Thymus (tissue), 14 donors: Measurements from ENCODE around the gene CAMK2G. TPM values are rescaled to one million over a fixed set of nuclear protein-coding genes. Genes with fewer than 3 reads are reported as not detected.
"Not testable (repeated sequence)": the region's sequence is repeated elsewhere in the genome, so short reads cannot be mapped to it uniquely, and the experiment has no call there.

Experiments used
- DNase-seq, 9 donors: peaks; one replicate each; pipeline ENCODE4 v3.0.0-alpha.2; 2013; ENCODE audit warnings: low spot score in 9 of 9, low read depth in 6 of 9, missing footprints in 1 of 9
- H3K27ac ChIP-seq, 2 donors: one replicate each; pipeline ENCODE4 v1.5.1; 2013; ENCODE audit warnings: control low read depth in 1 of 2, low read depth in 1 of 2, low read length in 1 of 2, mild to moderate bottlenecking in 1 of 2, moderate library complexity in 1 of 2
- H3K27me3 ChIP-seq, 2 donors: one replicate each; pipeline ENCODE4 v1.5.1; 2013; ENCODE audit warnings: low read length in 1 of 2; ENCODE audit not compliant: control insufficient read depth in 2 of 2, insufficient read depth in 1 of 2
- H3K36me3 ChIP-seq, 2 donors: one replicate each; pipeline ENCODE4 v1.5.1; 2013; ENCODE audit warnings: low read length in 1 of 2, mild to moderate bottlenecking in 1 of 2, moderate library complexity in 1 of 2; ENCODE audit not compliant: control insufficient read depth in 2 of 2, insufficient read depth in 2 of 2
- H3K4me1 ChIP-seq, 2 donors: one replicate each; pipeline ENCODE4 v1.5.1; 2013; ENCODE audit warnings: low read length in 2 of 2; ENCODE audit not compliant: control insufficient read depth in 2 of 2, insufficient read depth in 2 of 2
- H3K4me3 ChIP-seq, 2 donors: one replicate each; pipeline ENCODE4 v1.5.1; 2013; ENCODE audit warnings: low read length in 2 of 2, control low read depth in 1 of 2, mild to moderate bottlenecking in 1 of 2
- H3K9me3 ChIP-seq, 2 donors: one replicate each; pipeline ENCODE4 v1.5.1; 2013; ENCODE audit warnings: low read length in 1 of 2, mild to moderate bottlenecking in 1 of 2; ENCODE audit not compliant: control insufficient read depth in 2 of 2, insufficient read depth in 1 of 2
- WGBS: extraction: QIAGEN DNeasy Blood & Tissue Kit; methylation state at CpG from one replicate; pipeline ENCODE4 v1.1.7; 2013; 5-methylcytosine and 5-hydroxymethylcytosine counted together
- long read RNA-seq, 10 donors: transcript quantifications; one replicate each; lab custom pipeline, GENCODE V29; 2026
- polyA plus RNA-seq: library from polyadenylated mRNA; stranded (reverse); fragments of 200-250 nt; gene quantifications from one replicate; pipeline ENCODE4 v1.2.3, GENCODE V29; 2013
- total RNA-seq: library from RNA; stranded (reverse); fragments of 120-200 nt; gene quantifications from one replicate; pipeline ENCODE4 v1.2.4, GENCODE V29; 2013
- donor health status: healthy.

The CAMK2G gene
- 10.5 TPM for total RNA-seq
- polyA plus RNA-seq = 17.2 TPM
- long read RNA-seq, donor 1 = 0 reads
- long read RNA-seq, donor 2 = 0 reads
- long read RNA-seq, donor 3, partial matches to known transcripts = 0 of 2 reads
- long read RNA-seq, donor 3, other reads (novel, unspliced or antisense) = 0 of 2 reads
- long read RNA-seq, donor 4 = 0 reads
- long read RNA-seq, donor 5, partial matches to known transcripts = 0 of 5 reads
- long read RNA-seq, donor 5, other reads (novel, unspliced or antisense) = 0 of 5 reads
- long read RNA-seq, donor 6, partial matches to known transcripts = 0 of 1 reads
- long read RNA-seq, donor 6, other reads (novel, unspliced or antisense) = 0 of 1 reads
- long read RNA-seq, donor 7, partial matches to known transcripts = 0 of 1 reads
- long read RNA-seq, donor 7, other reads (novel, unspliced or antisense) = 0 of 1 reads
- long read RNA-seq, donor 8, partial matches to known transcripts = 0 of 1 reads
- long read RNA-seq, donor 8, other reads (novel, unspliced or antisense) = 0 of 1 reads
- long read RNA-seq, donor 9 = 0 reads
- long read RNA-seq, donor 10 = 0 reads

DNA sequence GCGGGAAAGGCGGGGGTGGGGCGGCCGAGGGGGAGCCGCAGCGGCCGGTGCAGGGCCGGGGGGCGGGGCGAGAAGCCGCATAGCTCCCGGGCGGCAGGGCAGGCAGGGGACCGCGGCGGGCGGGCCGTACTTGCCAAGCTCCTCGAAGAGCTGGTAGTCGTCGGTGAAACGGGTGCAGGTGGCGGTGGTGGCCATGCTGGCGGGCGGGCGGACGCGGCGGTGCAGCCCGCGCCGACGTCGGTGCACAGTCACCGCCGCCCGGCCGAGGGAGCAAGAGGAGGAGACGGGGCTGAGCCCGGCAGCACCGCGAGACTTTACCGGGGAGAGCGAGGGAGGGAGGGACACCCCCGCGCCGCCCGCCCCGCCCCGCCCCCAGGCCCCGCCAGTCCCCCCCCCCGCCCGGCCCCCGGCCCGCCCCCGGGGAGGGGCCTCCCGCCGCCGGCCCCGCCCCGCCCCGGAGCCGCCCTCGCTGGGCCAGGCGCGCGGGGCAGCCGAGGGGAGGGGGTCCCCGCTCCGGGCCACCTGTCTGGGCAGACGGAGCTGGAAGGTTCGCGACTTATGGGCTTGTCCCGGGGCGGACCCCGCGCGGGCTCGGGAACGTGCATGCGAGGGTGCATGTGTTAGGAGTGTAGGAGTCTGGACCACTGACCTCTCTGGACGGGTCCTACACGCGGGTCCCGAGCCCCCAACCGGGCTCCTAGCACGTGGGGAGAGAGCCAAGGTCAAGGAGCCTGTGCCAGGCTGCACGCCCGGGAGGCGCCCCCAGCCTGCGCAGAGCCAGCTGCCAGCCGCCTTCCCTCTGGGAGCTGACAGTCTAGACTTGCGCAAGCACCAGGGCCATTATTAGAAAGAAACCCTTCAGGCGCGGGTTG is at the start of gene CAMK2G:
CAMK2G (minus strand) TSS at position 289 of the 872 bp plus-strand sequence; CDS start at position 195, 94 bp downstream.
- 3% methylated on average over 95 of the region's 95 CpGs for WGBS
- H3K27me3 ChIP-seq = peaks cover 0 to 2% of the 10 kb centered on the region in 2 donors
- H3K4me3 ChIP-seq = peak within 1 kb of the TSS; percentile 57 to 85
- peaks cover 15 to 29% of the 10 kb centered on the region in 2 donors for H3K36me3 ChIP-seq
- peaks cover 11 to 27% of the 10 kb centered on the region in 2 donors for H3K4me1 ChIP-seq
- DNase-seq = peak in 7 of 9 donors; percentile 44 to 88 (median 73)
- H3K27ac ChIP-seq = peak within 1 kb of the TSS; percentile 66 to 71
- no peaks in the 10 kb centered on the region for H3K9me3 ChIP-seq

DNA sequence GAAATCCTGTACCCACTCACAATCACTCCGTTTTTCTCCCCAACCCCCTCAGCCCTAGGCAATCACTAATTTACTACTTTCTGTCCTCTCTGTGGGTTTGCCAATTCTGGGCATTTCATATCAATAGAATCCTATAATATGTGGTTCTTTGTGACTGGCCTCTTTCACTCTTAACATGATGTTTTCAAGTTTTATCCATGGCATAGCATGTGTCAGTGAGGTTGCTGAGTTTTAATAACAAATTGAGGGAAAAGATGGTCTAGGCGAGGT is 48.4 kb upstream of the CAMK2G start:
- DNase-seq = no peak
- peaks cover 3 to 22% of the 10 kb centered on the region in 2 donors for H3K4me1 ChIP-seq
- no peaks in the 10 kb centered on the region for H3K36me3 ChIP-seq
- 77% methylated on average over 2 of the region's 2 CpGs for WGBS
- peaks cover 14 to 74% of the 10 kb centered on the region in 2 donors for H3K27me3 ChIP-seq
- H3K27ac ChIP-seq = no peak overlapping the region
- H3K9me3 ChIP-seq = no peaks in the 10 kb centered on the region
- no peak overlapping the region for H3K4me3 ChIP-seq

- no peak overlapping the region for H3K4me3 ChIP-seq
- no peaks in the 10 kb centered on the region for H3K36me3 ChIP-seq
- H3K4me1 ChIP-seq = peaks cover 3 to 22% of the 10 kb centered on the region in 2 donors
- WGBS = 30% methylated on average over 6 of the region's 6 CpGs
- no peaks in the 10 kb centered on the region for H3K9me3 ChIP-seq
- H3K27me3 ChIP-seq = peaks cover 14 to 71% of the 10 kb centered on the region in 2 donors
- no peak overlapping the region for H3K27ac ChIP-seq
- DNase-seq = peak in 4 of 9 donors; percentile 28 to 77 (median 46)
Observed at GRCh38 chr10:73922007-73922863, 47.9 kb upstream of the CAMK2G start.

DNA sequence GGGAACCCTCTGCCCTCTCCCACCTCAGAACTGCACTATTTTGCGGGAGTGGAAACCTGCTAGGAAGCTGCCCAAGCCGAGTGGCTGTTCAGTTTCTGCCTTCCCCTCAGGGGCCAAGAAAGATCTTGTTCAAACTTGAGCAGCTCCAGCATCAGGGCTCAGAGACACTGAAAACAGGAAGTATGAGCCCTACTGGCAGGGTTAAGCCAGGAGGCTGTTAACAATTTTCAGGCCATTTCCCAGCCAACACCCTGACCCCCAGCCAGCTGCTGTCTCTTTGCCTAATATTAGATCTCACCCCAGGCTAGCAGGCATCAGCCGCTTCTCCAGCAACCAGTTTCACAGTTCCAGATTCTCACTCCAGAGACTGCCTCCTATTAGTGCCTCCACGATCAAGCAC is 45.7 kb upstream of the CAMK2G start:
- peaks cover 3 to 19% of the 10 kb centered on the region in 2 donors for H3K4me1 ChIP-seq
- WGBS = 33% methylated on average over 4 of the region's 4 CpGs

GRCh38 chr10:73919481-73919880 is 45.1 kb upstream of the CAMK2G start:
- H3K27me3 ChIP-seq = peaks cover 11 to 72% of the 10 kb centered on the region in 2 donors
- not testable (repeated sequence) for H3K4me3 ChIP-seq, DNase-seq, H3K9me3 ChIP-seq, H3K36me3 ChIP-seq
- 97% methylated on average over 8 of the region's 8 CpGs for WGBS
- peak overlapping the region in 1 of 2 donors; percentile 64 for H3K27ac ChIP-seq
- peaks cover 3 to 19% of the 10 kb centered on the region in 2 donors for H3K4me1 ChIP-seq

More for the DNA sequence above, 45.7 kb upstream of the CAMK2G start:
- peak in 1 of 9 donors; percentile 43 for DNase-seq
- Histone ChIP-seq H3K27ac (peak overlapping the region; percentile 43 to 64), H3K36me3 (no peaks in the 10 kb centered on the region), H3K4me3 (no peak overlapping the region), H3K27me3 (peaks cover 11 to 72% of the 10 kb centered on the region in 2 donors), H3K9me3 (no peaks in the 10 kb centered on the region)

- H3K4me1 ChIP-seq = peaks cover 3 to 17% of the 10 kb centered on the region in 2 donors
- H3K27ac ChIP-seq = no peak overlapping the region
- no peak overlapping the region for H3K4me3 ChIP-seq
- WGBS = over 99% methylated on average over 3 of the region's 3 CpGs
- peaks cover 5 to 72% of the 10 kb centered on the region in 2 donors for H3K27me3 ChIP-seq
- H3K9me3 ChIP-seq = no peaks in the 10 kb centered on the region
- H3K36me3 ChIP-seq = no peaks in the 10 kb centered on the region
- DNase-seq = no peak
Observed at GRCh38 chr10:73917566-73918305, 43.4 kb upstream of the CAMK2G start.

DNA sequence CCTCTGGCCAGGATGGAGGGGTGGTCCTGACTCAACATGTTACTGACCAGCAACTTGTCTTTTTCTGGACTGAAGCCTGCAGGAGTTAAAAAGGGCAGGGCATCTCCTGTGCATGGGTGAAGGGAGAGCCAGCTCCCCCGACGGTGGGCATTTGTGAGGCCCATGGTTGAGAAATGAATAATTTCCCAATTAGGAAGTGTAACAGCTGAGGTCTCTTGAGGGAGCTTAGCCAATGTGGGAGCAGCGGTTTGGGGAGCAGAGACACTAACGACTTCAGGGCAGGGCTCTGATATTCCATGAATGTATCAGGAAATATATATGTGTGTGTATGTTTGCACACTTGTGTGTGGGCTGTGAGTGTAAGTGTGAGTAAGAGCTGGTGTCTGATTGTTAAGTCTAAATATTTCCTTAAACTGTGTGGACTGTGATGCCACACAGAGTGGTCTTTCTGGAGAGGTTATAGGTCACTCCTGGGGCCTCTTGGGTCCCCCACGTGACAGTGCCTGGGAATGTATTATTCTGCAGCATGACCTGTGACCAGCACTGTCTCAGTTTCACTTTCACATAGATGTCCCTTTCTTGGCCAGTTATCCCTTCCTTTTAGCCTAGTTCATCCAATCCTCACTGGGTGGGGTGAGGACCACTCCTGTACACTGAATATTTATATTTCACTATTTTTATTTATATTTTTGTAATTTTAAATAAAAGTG is 42.6 kb upstream of the CAMK2G start:
- H3K4me1 ChIP-seq = peaks cover 0 to 10% of the 10 kb centered on the region in 2 donors
- H3K4me3 ChIP-seq = no peak overlapping the region
- no peak overlapping the region for H3K27ac ChIP-seq
- no peak for DNase-seq
- H3K36me3 ChIP-seq = no peaks in the 10 kb centered on the region
- WGBS = 93% methylated on average over 5 of the region's 5 CpGs
- no peaks in the 10 kb centered on the region for H3K9me3 ChIP-seq
- H3K27me3 ChIP-seq = peaks cover 7 to 73% of the 10 kb centered on the region in 2 donors
